HepG2 (cell line): ENCODE results near the gene IFT88. TPM values are rescaled to one million over a fixed set of nuclear protein-coding genes. Genes with fewer than 3 reads are reported as not detected.

Source experiments
- AFF4 ChIP-seq: sonication (generic); formaldehyde crosslinking; IDR thresholded peaks from 2 replicates; pipeline ENCODE4 v1.4.0; 2020; ENCODE audit warnings: missing genetic modification reagents
- ELF3 ChIP-seq: IDR thresholded peaks from 2 replicates; pipeline ENCODE4 v1.6.1; 2016; ENCODE audit warnings: missing genetic modification reagents, missing compliant biosample characterization
- HES4 ChIP-seq: sonication (generic); formaldehyde crosslinking; IDR thresholded peaks from 2 replicates; pipeline ENCODE4 v1.9.0; 2021; ENCODE audit warnings: mild to moderate bottlenecking, missing genetic modification reagents, borderline replicate concordance
- SP4 ChIP-seq: sonication (generic); formaldehyde crosslinking; IDR thresholded peaks from 2 replicates; pipeline ENCODE4 v1.8.1; 2023; ENCODE audit warnings: mild to moderate bottlenecking, missing genetic modification reagents
- ZC3H4 ChIP-seq: sonication (generic); formaldehyde crosslinking; IDR thresholded peaks from 2 replicates; pipeline ENCODE4 v1.4.0; 2020; ENCODE audit warnings: missing genetic modification reagents, borderline replicate concordance
- ZHX2 ChIP-seq, 2 experiments: sonication (generic) in 1 of 2; formaldehyde crosslinking in 1 of 2; IDR thresholded peaks; 2 replicates each; pipeline versions ENCODE4 v1.6.1 to v1.9.0; 2014 to 2022; ENCODE audit warnings: antibody characterized with exemption in 1 of 2, borderline replicate concordance in 1 of 2, inconsistent platforms in 1 of 2, low read depth in 1 of 2, missing genetic modification reagents in 1 of 2
- ZNF558 ChIP-seq: sonication (generic); formaldehyde crosslinking; IDR thresholded peaks from 2 replicates; pipeline ENCODE4 v1.9.0; 2022; ENCODE audit warnings: mild to moderate bottlenecking, missing genetic modification reagents, borderline replicate concordance
- ZNF607 ChIP-seq: sonication (generic); formaldehyde crosslinking; IDR thresholded peaks from 2 replicates; pipeline ENCODE4 v1.5.1; 2020; ENCODE audit warnings: missing genetic modification reagents, mild to moderate bottlenecking, borderline replicate concordance
- ZNF614 ChIP-seq: IDR thresholded peaks from 2 replicates; pipeline ENCODE4 v1.6.1; 2018; ENCODE audit warnings: missing biosample characterization, missing genetic modification reagents, inconsistent platforms, borderline replicate concordance
- ZNF737 ChIP-seq: sonication (generic); formaldehyde crosslinking; IDR thresholded peaks from 2 replicates; pipeline ENCODE4 v1.5.0; 2020; ENCODE audit warnings: missing genetic modification reagents, mild to moderate bottlenecking, borderline replicate concordance
- polyA plus RNA-seq, 8 experiments: library from polyadenylated mRNA; depleted of rRNA in 3 of 8; stranded (reverse) in 7 of 8; unstranded in 1 of 8; fragments of >200 nt; fragmentation: Illumina TruSeq in 4 of 8; extraction: Trizol in 4 of 8; gene quantifications; 2 replicates each; pipeline versions ENCODE4 v1.2.1 to v1.2.3, GENCODE V29; 2011 to 2016; ENCODE audit warnings: low read depth in 4 of 8, missing spikeins in 1 of 8, mixed read lengths in 1 of 8; ENCODE audit not compliant: insufficient read depth in 1 of 8
- total RNA-seq, 5 experiments: library from RNA; depleted of rRNA; stranded (reverse); fragments of >200 nt; fragmentation: Illumina TruSeq; extraction: Trizol; gene quantifications; 2 replicates each; pipeline ENCODE4 v1.2.3, GENCODE V29; 2016; ENCODE audit warnings: low read depth in 1 of 5
- TF ChIP-seq, protein P1 (sequence below): sonication (generic); formaldehyde crosslinking; IDR thresholded peaks from 2 replicates; pipeline ENCODE4 v1.4.0; 2020; ENCODE audit warnings: low read depth, mild to moderate bottlenecking, missing genetic modification reagents
- TF ChIP-seq, protein P2 (sequence below): sonication (generic); formaldehyde crosslinking; IDR thresholded peaks from 2 replicates; pipeline ENCODE4 v1.5.1; 2020; ENCODE audit warnings: missing genetic modification reagents, mild to moderate bottlenecking, borderline replicate concordance

The IFT88 gene
- total and polyA plus RNA-seq, 2 of the 13 experiments (the other 11 are each of a cell fraction or from before 2014, with no cell fraction given) = 8.4 to 19.9 TPM

DNA sequence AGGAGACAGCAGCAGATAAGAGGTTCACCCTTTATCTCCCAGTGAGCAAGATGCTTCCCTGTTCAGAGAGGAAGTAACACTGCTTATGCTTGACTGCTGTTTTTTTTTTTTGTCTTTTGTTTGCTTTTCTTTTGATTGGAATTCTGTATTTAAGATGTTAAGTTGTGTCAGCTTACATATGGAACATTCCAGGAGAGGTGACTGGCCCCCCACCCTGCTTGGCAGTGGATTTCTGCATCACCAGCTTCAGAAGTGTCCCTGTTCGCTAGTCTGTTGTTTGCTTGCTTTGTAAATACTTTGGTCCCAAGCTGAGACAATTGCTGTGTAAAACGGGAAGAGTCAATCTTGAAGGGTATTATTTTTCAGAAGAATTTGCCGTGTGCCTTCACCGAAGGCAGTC, 43.0 kb downstream of the IFT88 start (continued):
- TF ChIP-seq AFF4 (CRISPR knock-in tag) = no peak
- no peak for TF ChIP-seq ZNF737 (CRISPR knock-in tag)
- no peak for TF ChIP-seq ZHX2 (IDR thresholded peaks at IDR 0.05; ENCODE audit: low read depth)
- no peak for TF ChIP-seq ZHX2 (CRISPR knock-in tag; IDR thresholded peaks at IDR 0.05; ENCODE audit: borderline replicate concordance)
- TF ChIP-seq ZNF614 = no peak
- TF ChIP-seq ZNF558 (CRISPR knock-in tag) = no peak
- no peak for TF ChIP-seq SP4 (CRISPR knock-in tag)
- TF ChIP-seq, protein P1, sequence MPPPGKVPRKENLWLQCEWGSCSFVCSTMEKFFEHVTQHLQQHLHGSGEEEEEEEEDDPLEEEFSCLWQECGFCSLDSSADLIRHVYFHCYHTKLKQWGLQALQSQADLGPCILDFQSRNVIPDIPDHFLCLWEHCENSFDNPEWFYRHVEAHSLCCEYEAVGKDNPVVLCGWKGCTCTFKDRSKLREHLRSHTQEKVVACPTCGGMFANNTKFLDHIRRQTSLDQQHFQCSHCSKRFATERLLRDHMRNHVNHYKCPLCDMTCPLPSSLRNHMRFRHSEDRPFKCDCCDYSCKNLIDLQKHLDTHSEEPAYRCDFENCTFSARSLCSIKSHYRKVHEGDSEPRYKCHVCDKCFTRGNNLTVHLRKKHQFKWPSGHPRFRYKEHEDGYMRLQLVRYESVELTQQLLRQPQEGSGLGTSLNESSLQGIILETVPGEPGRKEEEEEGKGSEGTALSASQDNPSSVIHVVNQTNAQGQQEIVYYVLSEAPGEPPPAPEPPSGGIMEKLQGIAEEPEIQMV (CRISPR knock-in tag) = no peak
- no peak for TF ChIP-seq ZNF607 (CRISPR knock-in tag)
- TF ChIP-seq, protein P2, sequence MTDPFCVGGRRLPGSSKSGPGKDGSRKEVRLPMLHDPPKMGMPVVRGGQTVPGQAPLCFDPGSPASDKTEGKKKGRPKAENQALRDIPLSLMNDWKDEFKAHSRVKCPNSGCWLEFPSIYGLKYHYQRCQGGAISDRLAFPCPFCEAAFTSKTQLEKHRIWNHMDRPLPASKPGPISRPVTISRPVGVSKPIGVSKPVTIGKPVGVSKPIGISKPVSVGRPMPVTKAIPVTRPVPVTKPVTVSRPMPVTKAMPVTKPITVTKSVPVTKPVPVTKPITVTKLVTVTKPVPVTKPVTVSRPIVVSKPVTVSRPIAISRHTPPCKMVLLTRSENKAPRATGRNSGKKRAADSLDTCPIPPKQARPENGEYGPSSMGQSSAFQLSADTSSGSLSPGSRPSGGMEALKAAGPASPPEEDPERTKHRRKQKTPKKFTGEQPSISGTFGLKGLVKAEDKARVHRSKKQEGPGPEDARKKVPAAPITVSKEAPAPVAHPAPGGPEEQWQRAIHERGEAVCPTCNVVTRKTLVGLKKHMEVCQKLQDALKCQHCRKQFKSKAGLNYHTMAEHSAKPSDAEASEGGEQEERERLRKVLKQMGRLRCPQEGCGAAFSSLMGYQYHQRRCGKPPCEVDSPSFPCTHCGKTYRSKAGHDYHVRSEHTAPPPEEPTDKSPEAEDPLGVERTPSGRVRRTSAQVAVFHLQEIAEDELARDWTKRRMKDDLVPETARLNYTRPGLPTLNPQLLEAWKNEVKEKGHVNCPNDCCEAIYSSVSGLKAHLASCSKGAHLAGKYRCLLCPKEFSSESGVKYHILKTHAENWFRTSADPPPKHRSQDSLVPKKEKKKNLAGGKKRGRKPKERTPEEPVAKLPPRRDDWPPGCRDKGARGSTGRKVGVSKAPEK (CRISPR knock-in tag) = no peak
- TF ChIP-seq HES4 (CRISPR knock-in tag) = no peak
- no peak for TF ChIP-seq ZC3H4 (CRISPR knock-in tag)
- TF ChIP-seq ELF3 (CRISPR knock-in tag) = no peak
